Spleen (tissue), 11 donors: Measurements from ENCODE around the gene CORO6. TPM values are rescaled to one million over a fixed set of nuclear protein-coding genes. Genes with fewer than 3 reads are reported as not detected.

Source experiments
- DNase-seq: peaks from one replicate; pipeline ENCODE4 v3.0.0-alpha.2; 2020
- H3K27ac ChIP-seq, 8 donors: fragments of 200-600 bp; sonication (generic) in 7 of 8; 1 replicate in 4 of 8; 2 replicates in 4 of 8; pipeline versions ENCODE4 v1.5.0 to v1.8.0; 2016 to 2021; ENCODE audit warnings: inconsistent platforms in 4 of 8, mild to moderate bottlenecking in 4 of 8, moderate library complexity in 1 of 8
- H3K27me3 ChIP-seq, 7 donors: fragments of 200-600 bp; sonication (generic) in 6 of 7; replicated peaks in 1 of 7; 1 replicate in 4 of 7; 2 replicates in 3 of 7; pipeline versions ENCODE4 v1.5.0 to v1.8.0; 2016 to 2021; ENCODE audit warnings: inconsistent platforms in 3 of 7, mild to moderate bottlenecking in 1 of 7
- H3K36me3 ChIP-seq, 6 donors: fragments of 200-600 bp; sonication (generic) in 5 of 6; 1 replicate in 4 of 6; 2 replicates in 2 of 6; pipeline versions ENCODE4 v1.5.0 to v1.8.0; 2016 to 2021; ENCODE audit warnings: inconsistent platforms in 2 of 6
- H3K4me1 ChIP-seq, 6 donors: fragments of 200-600 bp; sonication (generic) in 5 of 6; 1 replicate in 3 of 6; 2 replicates in 3 of 6; pipeline versions ENCODE4 v1.5.0 to v1.8.0; 2016 to 2021; ENCODE audit warnings: inconsistent platforms in 3 of 6
- H3K4me3 ChIP-seq, 8 donors: fragments of 200-600 bp; sonication (generic) in 7 of 8; 1 replicate in 4 of 8; 2 replicates in 4 of 8; pipeline versions ENCODE4 v1.5.0 to v1.8.0; 2016 to 2021; ENCODE audit warnings: inconsistent platforms in 4 of 8, mild to moderate bottlenecking in 4 of 8, moderate library complexity in 2 of 8
- H3K9me3 ChIP-seq, 8 donors: fragments of 200-600 bp; sonication (generic) in 7 of 8; 1 replicate in 4 of 8; 2 replicates in 4 of 8; pipeline versions ENCODE4 v1.5.0 to v1.8.0; 2016 to 2021; ENCODE audit warnings: inconsistent platforms in 4 of 8
- CTCF ChIP-seq, 11 experiments: fragments of 200-600 bp in 7 of 11; fragments of 450-650 bp in 4 of 11; sonication (generic) in 4 of 11; IDR thresholded peaks in 8 of 11; conservative IDR thresholded peaks in 3 of 11; 1 replicate in 7 of 11; 2 replicates in 4 of 11; pipeline versions ENCODE4 v1.4.0 to v1.8.0; 2016 to 2021; ENCODE audit warnings: antibody characterized with exemption in 11 of 11, inconsistent platforms in 4 of 11, mild to moderate bottlenecking in 1 of 11
- POLR2A ChIP-seq, 3 donors: fragments of 450-650 bp; IDR thresholded peaks; one replicate each; pipeline ENCODE4 v1.5.1; 2017; ENCODE audit warnings: antibody characterized with exemption in 3 of 3, mild to moderate bottlenecking in 1 of 3
- POLR2AphosphoS5 ChIP-seq, 3 donors: sonication (generic); formaldehyde crosslinking; IDR thresholded peaks; one replicate each; pipeline ENCODE4 v1.5.1; 2017; ENCODE audit warnings: antibody characterized with exemption in 3 of 3
- WGBS, 5 donors: extraction: QIAGEN DNeasy Blood & Tissue Kit in 3 of 5; methylation state at CpG; one replicate each; pipeline versions ENCODE4 v1.1.5 to v1.1.7; 2013 to 2018; 5-methylcytosine and 5-hydroxymethylcytosine counted together
- intact Hi-C: fragments of 100-400 bp; cut with DNase I; formaldehyde crosslinking; loops from one replicate; pipeline ENCODE4 v1.15.0; 2023; ENCODE audit warnings: low total_unique reads
- polyA plus RNA-seq, 3 donors: library from polyadenylated mRNA; stranded (reverse); fragments of 200-250 nt; gene quantifications; one replicate each; pipeline ENCODE4 v1.2.1, GENCODE V29; 2013
- total RNA-seq, 7 donors: library from RNA; depleted of rRNA in 3 of 7; stranded (reverse); fragments of >200 nt in 3 of 7; fragmentation: NEBNext Ultra II Directional in 4 of 7; extraction: Animal tissue kit (Norgen Biotek cat#: 25700) in 4 of 7; gene quantifications; one replicate each; pipeline versions ENCODE4 v1.1.0 to v1.2.1, GENCODE V29; 2016 to 2021
- donor health status: healthy with polysubstance abuse.
- donor health status: DM: no; HTN: no; CAD: no; lungs with moderate emphysema.
- donor health status: DM: no; HTN: no; CAD: no.
- donor health status: Bipolar disorder and iron deficiency.
- donor health status: healthy.
- donor health status: DM: no; HTN: no; CAD: no.
- donor health status: DM: yes; HTN: yes; CAD: no.

The CORO6 gene
- total and polyA plus RNA-seq, 10 donors = 0.81 to 5.1 (median 3.5) TPM

- intact Hi-C loops = no loop called here
- no peaks in the 10 kb centered on the region for H3K36me3 ChIP-seq
- H3K9me3 ChIP-seq = no peaks in the 10 kb centered on the region
- peak overlapping the region; percentile 20 to 71 (median 42) for H3K4me3 ChIP-seq
- TF ChIP-seq CTCF (IDR thresholded peaks at IDR 0.05 in 8 of 11, conservative IDR thresholded peaks at IDR 0.05 in 3 of 11) (peak; percentile 49 to 90 (median 81)), POLR2AphosphoS5 (IDR thresholded peaks at IDR 0.05) (peak; percentile 67 to 85 (median 71)), POLR2A (IDR thresholded peaks at IDR 0.05) (peak in 1 of 3 donors; percentile 10)
- peak overlapping the region in 7 of 8 donors; percentile 19 to 79 (median 70) for H3K27ac ChIP-seq
- peaks cover 0 to 71% (median 10%) of the 10 kb centered on the region in 7 donors for H3K27me3 ChIP-seq
- peak; percentile 99 for DNase-seq
- WGBS, 5 donors = 1 to 2% (median 2%) methylated on average over 17 to 68 of the region's 68 CpGs
- H3K4me1 ChIP-seq = peaks cover 48 to 83% (median 72%) of the 10 kb centered on the region in 6 donors
Observed at GRCh38 chr17:29617481-29618271, 5.0 kb downstream of the CORO6 start.

DNA sequence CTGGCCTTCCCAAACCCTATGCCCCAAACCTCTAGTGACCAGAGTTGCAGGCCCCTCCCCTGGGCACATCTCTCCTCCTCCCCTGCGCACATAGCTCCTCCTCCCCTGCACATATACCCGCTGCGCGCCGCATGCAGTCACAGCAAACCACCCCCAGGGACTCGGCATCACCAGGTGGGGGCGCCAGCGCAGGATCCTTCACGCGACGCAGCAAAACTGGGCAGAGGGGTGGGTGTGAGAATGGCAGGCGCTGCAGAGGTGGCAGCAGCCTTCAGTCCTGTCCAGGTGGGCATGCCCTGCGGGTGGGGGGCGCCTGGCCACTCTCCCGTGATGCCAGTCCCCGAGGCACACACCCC, 5.6 kb downstream of the CORO6 start:
- Histone ChIP-seq H3K27me3 (peaks cover 0 to 71% (median 10%) of the 10 kb centered on the region in 7 donors), H3K27ac (peak overlapping the region in 6 of 8 donors; percentile 19 to 79 (median 65)), H3K36me3 (no peaks in the 10 kb centered on the region), H3K9me3 (no peaks in the 10 kb centered on the region), H3K4me1 (peaks cover 47 to 79% (median 68%) of the 10 kb centered on the region in 6 donors), H3K4me3 (peak overlapping the region; percentile 20 to 71 (median 42))
- TF ChIP-seq POLR2A (IDR thresholded peaks at IDR 0.05) (no peak), CTCF (IDR thresholded peaks at IDR 0.05 in 8 of 11, conservative IDR thresholded peaks at IDR 0.05 in 3 of 11) (peak; percentile 63 to 90 (median 83)), POLR2AphosphoS5 (IDR thresholded peaks at IDR 0.05) (peak; percentile 87 to 88 (median 87))
- peak; percentile 97 for DNase-seq
- intact Hi-C loops = no loop called here
- 0 to 2% (median 1%) methylated on average over 5 to 16 of the region's 16 CpGs for WGBS, 5 donors

DNA sequence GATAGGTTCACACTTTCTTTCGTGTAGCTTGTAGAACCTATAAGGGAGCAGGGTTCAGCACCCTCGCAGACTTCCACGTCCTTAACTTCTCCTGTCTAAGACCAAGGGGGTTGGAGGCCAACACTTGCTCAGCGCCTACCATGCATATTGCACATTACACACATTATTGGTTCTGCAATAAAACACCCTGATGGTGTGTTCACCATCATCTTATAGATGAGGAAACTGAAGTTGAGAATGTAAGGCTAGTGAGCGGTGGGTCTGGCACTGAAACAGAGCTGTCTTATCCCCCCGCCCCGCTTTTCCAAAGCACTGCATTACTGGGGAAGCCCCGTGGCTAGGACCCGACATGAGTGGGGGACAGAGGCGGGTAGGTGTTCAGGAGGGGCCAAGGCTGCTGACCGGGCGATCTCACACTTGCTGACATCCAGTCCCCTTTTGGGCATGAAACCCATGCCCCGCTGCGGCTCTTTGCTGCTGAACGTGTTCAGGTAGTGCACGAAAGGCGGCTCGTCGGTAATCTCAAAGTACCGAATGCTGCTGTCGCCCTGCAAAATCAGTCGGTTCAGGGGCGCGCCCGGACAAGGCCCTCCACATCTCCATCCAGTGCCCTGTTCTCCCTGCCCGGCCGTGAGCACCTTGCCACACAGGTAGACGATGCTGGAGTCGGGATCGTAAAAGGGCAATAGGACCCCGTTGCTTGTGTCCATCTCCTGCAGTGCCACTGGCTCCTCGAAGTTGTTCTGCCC, 6.2 kb downstream of the CORO6 start:
- H3K27me3 ChIP-seq = peaks cover 0 to 67% (median 10%) of the 10 kb centered on the region in 7 donors
- WGBS, 5 donors = 18 to 32% (median 22%) methylated on average over 17 to 32 of the region's 32 CpGs
- intact Hi-C loops = no loop called here
- no peaks in the 10 kb centered on the region for H3K36me3 ChIP-seq
- H3K9me3 ChIP-seq = no peaks in the 10 kb centered on the region
- H3K4me1 ChIP-seq = peaks cover 43 to 73% (median 63%) of the 10 kb centered on the region in 6 donors
- H3K27ac ChIP-seq = peak overlapping the region in 2 of 8 donors; percentile 70 to 82
- peak overlapping the region in 7 of 8 donors; percentile 31 to 71 (median 44) for H3K4me3 ChIP-seq
- TF ChIP-seq POLR2A (IDR thresholded peaks at IDR 0.05) (no peak), POLR2AphosphoS5 (IDR thresholded peaks at IDR 0.05) (no peak), CTCF (IDR thresholded peaks at IDR 0.05 in 8 of 11, conservative IDR thresholded peaks at IDR 0.05 in 3 of 11) (no peak)
- no peak for DNase-seq
